ENCODE data around the gene SPPL2A. TPM values are rescaled to one million over a fixed set of nuclear protein-coding genes. Genes with fewer than 3 reads are reported as not detected.

The SPPL2A gene
- total RNA-seq, 1 experiment from 2014 or later: 38.6 TPM

DNA sequence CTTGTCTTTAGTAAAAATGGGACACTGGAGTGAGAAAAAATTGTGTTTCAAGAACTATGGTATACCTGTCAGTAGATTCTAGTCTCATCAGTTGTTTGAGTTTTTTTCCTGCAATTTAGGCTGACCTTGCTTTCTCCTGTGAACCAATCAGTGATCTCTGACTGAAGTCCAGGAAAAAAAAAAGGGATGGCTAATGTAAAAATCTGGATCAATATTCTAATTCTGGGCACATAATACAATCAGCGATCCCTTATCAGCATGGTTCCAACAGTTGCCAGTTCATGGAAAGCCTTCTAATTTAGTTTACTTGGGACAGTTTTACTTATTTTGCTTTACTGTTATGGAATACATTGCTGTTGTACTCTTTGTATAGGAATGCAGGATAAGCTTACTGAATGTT, 95.9 kb downstream of the SPPL2A start:
- CTCF ChIA-PET: no interaction called here
- Mint-ChIP-seq H3K27me3 (ENCODE audit: low read depth) (no peaks in the 10 kb centered on the region), H3K4me3 (no peak overlapping the region), H3K4me1 (0 out of 2 replicates have a peak, but pooled peaks cover 3% of the 10 kb centered on the region), H3K27ac (no peak overlapping the region), H3K36me3 (peaks cover 29% of the 10 kb centered on the region), H3K9me3 (peaks cover 16% of the 10 kb centered on the region)
- ATAC-seq (no peak), DNase-seq (ENCODE audit: low spot score) (no peak)
- TF ChIP-seq ELF4 (CRISPR knock-in tag; IDR thresholded peaks at IDR 0.05; ENCODE audit: low read depth): no peak
- TF ChIP-seq HMGA2 (CRISPR knock-in tag; IDR thresholded peaks at IDR 0.05): no peak
- TF ChIP-seq, protein P1, sequence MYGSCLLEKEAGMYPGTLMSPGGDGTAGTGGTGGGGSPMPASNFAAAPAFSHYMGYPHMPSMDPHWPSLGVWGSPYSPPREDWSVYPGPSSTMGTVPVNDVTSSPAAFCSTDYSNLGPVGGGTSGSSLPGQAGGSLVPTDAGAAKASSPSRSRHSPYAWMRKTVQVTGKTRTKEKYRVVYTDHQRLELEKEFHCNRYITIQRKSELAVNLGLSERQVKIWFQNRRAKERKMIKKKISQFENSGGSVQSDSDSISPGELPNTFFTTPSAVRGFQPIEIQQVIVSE (CRISPR knock-in tag; IDR thresholded peaks at IDR 0.05; ENCODE audit: borderline replicate concordance): no peak
- TF ChIP-seq, protein P2, sequence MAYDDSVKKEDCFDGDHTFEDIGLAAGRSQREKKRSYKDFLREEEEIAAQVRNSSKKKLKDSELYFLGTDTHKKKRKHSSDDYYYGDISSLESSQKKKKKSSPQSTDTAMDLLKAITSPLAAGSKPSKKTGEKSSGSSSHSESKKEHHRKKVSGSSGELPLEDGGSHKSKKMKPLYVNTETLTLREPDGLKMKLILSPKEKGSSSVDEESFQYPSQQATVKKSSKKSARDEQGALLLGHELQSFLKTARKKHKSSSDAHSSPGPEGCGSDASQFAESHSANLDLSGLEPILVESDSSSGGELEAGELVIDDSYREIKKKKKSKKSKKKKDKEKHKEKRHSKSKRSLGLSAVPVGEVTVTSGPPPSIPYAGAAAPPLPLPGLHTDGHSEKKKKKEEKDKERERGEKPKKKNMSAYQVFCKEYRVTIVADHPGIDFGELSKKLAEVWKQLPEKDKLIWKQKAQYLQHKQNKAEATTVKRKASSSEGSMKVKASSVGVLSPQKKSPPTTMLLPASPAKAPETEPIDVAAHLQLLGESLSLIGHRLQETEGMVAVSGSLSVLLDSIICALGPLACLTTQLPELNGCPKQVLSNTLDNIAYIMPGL (CRISPR knock-in tag; IDR thresholded peaks at IDR 0.05): no peak
- TF ChIP-seq, protein P3, sequence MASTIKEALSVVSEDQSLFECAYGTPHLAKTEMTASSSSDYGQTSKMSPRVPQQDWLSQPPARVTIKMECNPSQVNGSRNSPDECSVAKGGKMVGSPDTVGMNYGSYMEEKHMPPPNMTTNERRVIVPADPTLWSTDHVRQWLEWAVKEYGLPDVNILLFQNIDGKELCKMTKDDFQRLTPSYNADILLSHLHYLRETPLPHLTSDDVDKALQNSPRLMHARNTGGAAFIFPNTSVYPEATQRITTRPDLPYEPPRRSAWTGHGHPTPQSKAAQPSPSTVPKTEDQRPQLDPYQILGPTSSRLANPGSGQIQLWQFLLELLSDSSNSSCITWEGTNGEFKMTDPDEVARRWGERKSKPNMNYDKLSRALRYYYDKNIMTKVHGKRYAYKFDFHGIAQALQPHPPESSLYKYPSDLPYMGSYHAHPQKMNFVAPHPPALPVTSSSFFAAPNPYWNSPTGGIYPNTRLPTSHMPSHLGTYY (CRISPR knock-in tag; IDR thresholded peaks at IDR 0.05): no peak
- TF ChIP-seq ZNF138 (CRISPR knock-in tag; conservative IDR thresholded peaks at IDR 0.05): no peak
- TF ChIP-seq, protein P4, sequence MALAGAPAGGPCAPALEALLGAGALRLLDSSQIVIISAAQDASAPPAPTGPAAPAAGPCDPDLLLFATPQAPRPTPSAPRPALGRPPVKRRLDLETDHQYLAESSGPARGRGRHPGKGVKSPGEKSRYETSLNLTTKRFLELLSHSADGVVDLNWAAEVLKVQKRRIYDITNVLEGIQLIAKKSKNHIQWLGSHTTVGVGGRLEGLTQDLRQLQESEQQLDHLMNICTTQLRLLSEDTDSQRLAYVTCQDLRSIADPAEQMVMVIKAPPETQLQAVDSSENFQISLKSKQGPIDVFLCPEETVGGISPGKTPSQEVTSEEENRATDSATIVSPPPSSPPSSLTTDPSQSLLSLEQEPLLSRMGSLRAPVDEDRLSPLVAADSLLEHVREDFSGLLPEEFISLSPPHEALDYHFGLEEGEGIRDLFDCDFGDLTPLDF (CRISPR knock-in tag; IDR thresholded peaks at IDR 0.05): no peak
- TF ChIP-seq, protein P5, sequence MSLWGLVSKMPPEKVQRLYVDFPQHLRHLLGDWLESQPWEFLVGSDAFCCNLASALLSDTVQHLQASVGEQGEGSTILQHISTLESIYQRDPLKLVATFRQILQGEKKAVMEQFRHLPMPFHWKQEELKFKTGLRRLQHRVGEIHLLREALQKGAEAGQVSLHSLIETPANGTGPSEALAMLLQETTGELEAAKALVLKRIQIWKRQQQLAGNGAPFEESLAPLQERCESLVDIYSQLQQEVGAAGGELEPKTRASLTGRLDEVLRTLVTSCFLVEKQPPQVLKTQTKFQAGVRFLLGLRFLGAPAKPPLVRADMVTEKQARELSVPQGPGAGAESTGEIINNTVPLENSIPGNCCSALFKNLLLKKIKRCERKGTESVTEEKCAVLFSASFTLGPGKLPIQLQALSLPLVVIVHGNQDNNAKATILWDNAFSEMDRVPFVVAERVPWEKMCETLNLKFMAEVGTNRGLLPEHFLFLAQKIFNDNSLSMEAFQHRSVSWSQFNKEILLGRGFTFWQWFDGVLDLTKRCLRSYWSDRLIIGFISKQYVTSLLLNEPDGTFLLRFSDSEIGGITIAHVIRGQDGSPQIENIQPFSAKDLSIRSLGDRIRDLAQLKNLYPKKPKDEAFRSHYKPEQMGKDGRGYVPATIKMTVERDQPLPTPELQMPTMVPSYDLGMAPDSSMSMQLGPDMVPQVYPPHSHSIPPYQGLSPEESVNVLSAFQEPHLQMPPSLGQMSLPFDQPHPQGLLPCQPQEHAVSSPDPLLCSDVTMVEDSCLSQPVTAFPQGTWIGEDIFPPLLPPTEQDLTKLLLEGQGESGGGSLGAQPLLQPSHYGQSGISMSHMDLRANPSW (CRISPR knock-in tag; conservative IDR thresholded peaks at IDR 0.05; ENCODE audit: low read depth): no peak
- TF ChIP-seq TEAD4 (CRISPR knock-in tag; IDR thresholded peaks at IDR 0.05): no peak
- TF ChIP-seq SP1 (CRISPR knock-in tag; conservative IDR thresholded peaks at IDR 0.05): no peak
- TF ChIP-seq, protein P6, sequence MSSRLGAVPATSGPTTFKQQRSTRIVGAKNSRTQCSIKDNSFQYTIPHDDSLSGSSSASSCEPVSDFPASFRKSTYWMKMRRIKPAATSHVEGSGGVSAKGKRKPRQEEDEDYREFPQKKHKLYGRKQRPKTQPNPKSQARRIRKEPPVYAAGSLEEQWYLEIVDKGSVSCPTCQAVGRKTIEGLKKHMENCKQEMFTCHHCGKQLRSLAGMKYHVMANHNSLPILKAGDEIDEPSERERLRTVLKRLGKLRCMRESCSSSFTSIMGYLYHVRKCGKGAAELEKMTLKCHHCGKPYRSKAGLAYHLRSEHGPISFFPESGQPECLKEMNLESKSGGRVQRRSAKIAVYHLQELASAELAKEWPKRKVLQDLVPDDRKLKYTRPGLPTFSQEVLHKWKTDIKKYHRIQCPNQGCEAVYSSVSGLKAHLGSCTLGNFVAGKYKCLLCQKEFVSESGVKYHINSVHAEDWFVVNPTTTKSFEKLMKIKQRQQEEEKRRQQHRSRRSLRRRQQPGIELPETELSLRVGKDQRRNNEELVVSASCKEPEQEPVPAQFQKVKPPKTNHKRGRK (CRISPR knock-in tag; IDR thresholded peaks at IDR 0.05; ENCODE audit: borderline replicate concordance): no peak
- no peak for TF ChIP-seq SMAD4 (CRISPR knock-in tag; IDR thresholded peaks at IDR 0.05)
- no peak for TF ChIP-seq ATF1 (CRISPR knock-in tag; IDR thresholded peaks at IDR 0.05)
- no peak for TF ChIP-seq RELA (CRISPR knock-in tag; IDR thresholded peaks at IDR 0.05; ENCODE audit: borderline replicate concordance)
- TF ChIP-seq JUN (CRISPR knock-in tag; IDR thresholded peaks at IDR 0.05): no peak
- TF ChIP-seq, protein P7, sequence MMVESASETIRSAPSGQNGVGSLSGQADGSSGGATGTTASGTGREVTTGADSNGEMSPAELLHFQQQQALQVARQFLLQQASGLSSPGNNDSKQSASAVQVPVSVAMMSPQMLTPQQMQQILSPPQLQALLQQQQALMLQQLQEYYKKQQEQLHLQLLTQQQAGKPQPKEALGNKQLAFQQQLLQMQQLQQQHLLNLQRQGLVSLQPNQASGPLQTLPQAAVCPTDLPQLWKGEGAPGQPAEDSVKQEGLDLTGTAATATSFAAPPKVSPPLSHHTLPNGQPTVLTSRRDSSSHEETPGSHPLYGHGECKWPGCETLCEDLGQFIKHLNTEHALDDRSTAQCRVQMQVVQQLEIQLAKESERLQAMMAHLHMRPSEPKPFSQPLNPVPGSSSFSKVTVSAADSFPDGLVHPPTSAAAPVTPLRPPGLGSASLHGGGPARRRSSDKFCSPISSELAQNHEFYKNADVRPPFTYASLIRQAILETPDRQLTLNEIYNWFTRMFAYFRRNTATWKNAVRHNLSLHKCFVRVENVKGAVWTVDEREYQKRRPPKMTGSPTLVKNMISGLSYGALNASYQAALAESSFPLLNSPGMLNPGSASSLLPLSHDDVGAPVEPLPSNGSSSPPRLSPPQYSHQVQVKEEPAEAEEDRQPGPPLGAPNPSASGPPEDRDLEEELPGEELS (CRISPR knock-in tag; IDR thresholded peaks at IDR 0.05): no peak
- POLR2A ChIA-PET: no interaction called here

Data from WTC11 (cell line).